AG20443 (cell line): Measurements from ENCODE around the gene PRCD.

ENCODE experiments used
- DNase-seq: peaks from one replicate; pipeline ENCODE4 v3.0.0; 2012; ENCODE audit warnings: low spot score, mixed read lengths

The PRCD gene

GRCh38 chr17:76540381-76541300 is 797 bp downstream of the PRCD start:
- DNase-seq, result peak; percentile 98

GRCh38 chr17:76541739-76542454 is 2.1 kb downstream of the PRCD start:
- no peak for DNase-seq

GRCh38 chr17:76542566-76542971 is 2.7 kb downstream of the PRCD start:
- no peak for DNase-seq

- DNase-seq, result no peak
Observed at GRCh38 chr17:76542984-76543383, 3.1 kb downstream of the PRCD start.

GRCh38 chr17:76543482-76543825 is 3.6 kb downstream of the PRCD start:
- no peak for DNase-seq

- DNase-seq, result no peak
Observed at GRCh38 chr17:76543826-76544545, 4.1 kb downstream of the PRCD start.

GRCh38 chr17:76544546-76545365 is 4.9 kb downstream of the PRCD start:
- DNase-seq, result no peak

- no peak for DNase-seq
Observed at GRCh38 chr17:76545918-76546555, 6.2 kb downstream of the PRCD start.

GRCh38 chr17:76546556-76547182 is 6.8 kb downstream of the PRCD start:
- DNase-seq, result no peak

GRCh38 chr17:76547183-76547641 is 7.4 kb downstream of the PRCD start:
- DNase-seq, result peak; percentile 65

- DNase-seq, result no peak
Observed at GRCh38 chr17:76547642-76548202, 7.9 kb downstream of the PRCD start.

GRCh38 chr17:76548378-76549214 is 8.8 kb downstream of the PRCD start:
- no peak for DNase-seq

- DNase-seq, result no peak
Observed at GRCh38 chr17:76549215-76549518, 9.3 kb downstream of the PRCD start.

- DNase-seq, result no peak
Observed at GRCh38 chr17:76549539-76549938, 9.7 kb downstream of the PRCD start.

- no peak for DNase-seq
Observed at GRCh38 chr17:76550712-76551615, 11.1 kb downstream of the PRCD start.

GRCh38 chr17:76551685-76552084 is 11.8 kb downstream of the PRCD start:
- DNase-seq, result no peak

GRCh38 chr17:76553178-76553908 is 13.5 kb downstream of the PRCD start:
- no peak for DNase-seq

- DNase-seq, result no peak
Observed at GRCh38 chr17:76554131-76554530, 14.3 kb downstream of the PRCD start.
